ENCODE results near the gene PLCB1.

PLCB1 gene

DNA sequence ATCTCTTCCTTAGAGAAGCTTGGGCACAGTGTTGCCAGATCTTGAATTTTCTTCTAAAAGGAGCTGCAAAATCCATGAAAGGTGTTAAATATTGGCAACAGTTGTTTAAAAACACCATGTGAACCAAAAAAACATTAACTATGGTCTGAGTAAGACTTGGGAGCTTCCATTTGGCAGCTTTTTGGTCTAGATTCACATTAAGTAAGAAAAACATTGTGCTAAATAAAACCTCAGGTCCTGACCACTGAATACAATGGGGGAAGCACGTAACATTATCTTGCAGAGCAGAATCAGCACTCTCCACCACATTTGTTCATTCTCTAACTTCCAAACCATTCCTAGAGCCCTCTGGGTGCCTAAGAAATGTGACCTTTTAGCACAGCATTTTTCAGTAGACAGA, 499.2 kb downstream of the PLCB1 start:
- TF ChIP-seq, protein P1, sequence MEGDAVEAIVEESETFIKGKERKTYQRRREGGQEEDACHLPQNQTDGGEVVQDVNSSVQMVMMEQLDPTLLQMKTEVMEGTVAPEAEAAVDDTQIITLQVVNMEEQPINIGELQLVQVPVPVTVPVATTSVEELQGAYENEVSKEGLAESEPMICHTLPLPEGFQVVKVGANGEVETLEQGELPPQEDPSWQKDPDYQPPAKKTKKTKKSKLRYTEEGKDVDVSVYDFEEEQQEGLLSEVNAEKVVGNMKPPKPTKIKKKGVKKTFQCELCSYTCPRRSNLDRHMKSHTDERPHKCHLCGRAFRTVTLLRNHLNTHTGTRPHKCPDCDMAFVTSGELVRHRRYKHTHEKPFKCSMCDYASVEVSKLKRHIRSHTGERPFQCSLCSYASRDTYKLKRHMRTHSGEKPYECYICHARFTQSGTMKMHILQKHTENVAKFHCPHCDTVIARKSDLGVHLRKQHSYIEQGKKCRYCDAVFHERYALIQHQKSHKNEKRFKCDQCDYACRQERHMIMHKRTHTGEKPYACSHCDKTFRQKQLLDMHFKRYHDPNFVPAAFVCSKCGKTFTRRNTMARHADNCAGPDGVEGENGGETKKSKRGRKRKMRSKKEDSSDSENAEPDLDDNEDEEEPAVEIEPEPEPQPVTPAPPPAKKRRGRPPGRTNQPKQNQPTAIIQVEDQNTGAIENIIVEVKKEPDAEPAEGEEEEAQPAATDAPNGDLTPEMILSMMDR (IDR thresholded peaks at IDR 0.05) = no peak

DNA sequence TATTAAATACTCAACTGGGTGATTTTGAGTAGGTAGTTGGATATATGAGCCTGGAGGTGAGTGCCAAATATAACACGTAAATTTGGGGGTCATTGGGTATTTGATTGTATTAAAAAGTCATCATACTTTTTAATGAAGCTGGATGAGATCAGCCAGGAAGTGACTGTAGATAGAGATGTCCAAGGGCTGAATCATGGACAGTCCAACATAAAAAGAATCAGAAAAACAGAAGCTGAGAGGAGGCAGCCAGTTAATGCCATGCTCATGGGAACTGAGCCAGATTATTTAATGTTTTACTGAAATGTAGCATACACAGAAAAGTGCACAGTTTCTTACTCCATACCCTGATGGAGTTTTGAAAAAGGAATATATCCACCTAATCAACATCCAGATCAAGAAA, 501.3 kb downstream of the PLCB1 start:
- TF ChIP-seq, protein P1 (IDR thresholded peaks at IDR 0.05) = no peak

DNA sequence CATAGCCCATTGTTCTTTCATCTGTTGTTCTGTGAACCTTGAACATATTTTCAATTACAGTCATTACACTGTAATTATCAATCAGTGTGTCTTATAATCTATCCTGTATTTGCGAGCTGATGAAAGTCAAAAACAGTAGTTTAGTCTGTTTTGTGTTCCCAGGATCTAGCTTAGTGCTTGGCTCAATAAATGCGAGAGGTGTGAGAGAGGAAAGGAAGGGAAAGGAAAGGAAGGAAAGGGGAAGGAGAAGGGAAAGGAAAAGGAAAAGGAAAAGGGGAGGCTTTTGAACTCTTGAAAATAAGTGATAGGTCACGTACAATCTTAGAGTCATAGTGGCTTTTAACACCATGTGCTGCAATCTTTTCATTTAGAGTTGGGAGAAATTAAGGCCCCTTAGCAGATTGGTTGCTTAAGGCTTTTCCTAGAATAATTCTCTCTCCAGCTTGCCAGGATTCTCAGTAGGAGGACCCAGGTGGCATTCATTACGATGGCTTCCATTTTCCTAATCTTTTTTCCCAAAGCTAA, 503.0 kb downstream of the PLCB1 start:
- TF ChIP-seq, protein P1 (IDR thresholded peaks at IDR 0.05) = no peak

DNA sequence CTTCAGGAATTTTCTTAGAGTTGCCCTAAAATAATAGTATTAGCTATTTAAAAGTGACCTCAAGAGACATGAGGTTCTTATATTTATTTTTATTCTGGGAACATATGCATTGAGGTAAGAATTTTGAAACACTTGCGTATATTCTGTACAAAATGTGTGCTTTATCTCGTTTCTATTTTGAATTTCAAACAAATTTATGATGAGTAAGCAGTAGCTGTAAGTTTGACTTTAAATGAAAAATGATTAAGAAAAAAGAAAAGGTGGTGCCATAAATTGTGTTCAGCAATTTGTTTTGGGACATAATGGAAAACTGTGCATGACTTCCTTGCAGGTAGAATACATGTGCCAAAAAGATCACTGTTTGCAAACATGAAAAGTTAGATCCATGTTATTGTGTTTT, 503.8 kb downstream of the PLCB1 start:
- TF ChIP-seq, protein P1 (IDR thresholded peaks at IDR 0.05) = no peak

DNA sequence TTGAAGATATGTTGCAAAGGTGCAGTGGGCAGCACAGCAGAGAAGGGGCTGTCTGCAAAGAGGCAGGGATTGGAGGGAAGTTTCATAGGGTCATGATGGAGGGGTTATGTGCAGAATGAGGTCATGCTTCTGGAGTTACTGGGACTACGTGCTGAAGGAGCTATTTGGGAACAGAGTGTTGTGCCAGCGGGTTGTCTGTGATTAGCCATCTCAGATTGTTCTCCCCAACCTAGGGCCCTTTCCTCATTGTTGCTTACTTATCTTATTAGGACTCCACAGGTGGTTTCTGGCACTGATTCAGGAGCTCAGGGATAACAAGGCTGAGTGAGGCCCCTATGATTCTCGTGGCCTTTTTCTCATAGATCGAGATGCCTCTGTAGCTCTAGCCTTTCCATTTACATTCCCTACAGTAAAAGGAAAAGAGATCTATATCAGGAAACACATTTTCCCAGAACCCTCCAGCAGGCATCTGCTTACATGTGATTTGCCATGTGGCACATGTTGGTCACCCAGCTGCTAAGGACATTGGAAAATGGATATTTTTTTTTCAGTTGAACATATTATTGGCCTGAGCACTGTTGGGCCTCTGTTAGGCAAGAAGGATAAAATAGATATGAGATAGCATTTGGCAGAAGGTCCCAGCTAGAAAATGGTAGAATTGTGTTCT, 507.2 kb downstream of the PLCB1 start:
- TF ChIP-seq, protein P1 (IDR thresholded peaks at IDR 0.05) = no peak

DNA sequence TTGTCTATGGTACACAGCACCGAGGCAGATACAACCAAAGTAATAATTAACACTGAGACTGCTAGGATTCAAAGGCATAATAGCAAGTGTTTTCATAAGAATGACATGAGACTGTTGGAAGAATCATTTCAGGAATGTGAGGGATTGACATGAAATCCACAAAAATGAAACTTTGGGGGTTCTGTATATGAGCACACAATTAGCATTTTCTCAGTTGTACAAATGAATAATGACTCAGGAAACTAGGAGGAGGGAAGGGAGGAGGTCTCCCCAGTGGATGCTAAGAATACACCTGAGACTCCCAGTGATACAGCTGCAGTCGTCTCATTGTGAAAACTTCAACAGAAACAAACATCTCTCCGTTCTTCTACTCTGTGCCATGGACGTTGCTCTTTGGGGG, 508.4 kb downstream of the PLCB1 start:
- TF ChIP-seq, protein P1 (IDR thresholded peaks at IDR 0.05) = no peak

DNA sequence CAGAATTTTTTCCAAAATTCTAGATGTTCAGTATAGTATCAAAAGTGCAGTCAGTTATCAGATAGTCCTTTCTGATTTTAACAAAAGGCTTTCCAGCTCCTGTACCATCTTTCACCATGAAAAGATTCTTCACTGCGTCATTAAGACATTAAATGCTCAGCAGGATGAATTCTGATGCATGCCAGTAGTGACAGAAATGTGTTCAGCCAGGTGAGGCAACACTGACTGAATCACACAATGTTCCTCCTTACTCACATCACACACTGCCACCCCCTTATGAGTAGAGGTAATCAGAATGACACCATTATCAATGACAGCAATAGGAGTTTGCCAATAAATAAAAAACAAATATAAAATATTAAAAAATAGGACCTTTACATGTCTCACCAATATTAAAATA, 510.2 kb downstream of the PLCB1 start:
- TF ChIP-seq, protein P1 (IDR thresholded peaks at IDR 0.05) = no peak

DNA sequence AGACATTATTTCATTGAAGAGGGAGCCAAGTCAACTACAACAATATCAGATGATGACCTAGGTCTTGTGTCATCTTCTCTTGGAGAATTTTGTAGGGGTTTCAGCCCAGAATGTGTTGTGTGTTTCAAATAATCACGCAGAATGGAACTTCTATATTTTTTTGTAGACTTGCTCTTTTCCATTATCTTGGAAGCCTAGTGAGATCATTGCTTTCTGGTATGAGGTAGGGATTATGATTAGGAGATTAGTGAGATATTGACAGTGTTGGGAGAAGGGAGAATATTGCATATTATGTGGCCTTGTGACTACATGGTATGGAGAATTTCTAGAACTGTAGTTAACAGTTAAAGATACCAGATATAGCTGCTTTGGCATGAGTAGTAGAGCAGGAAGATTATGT, 513.3 kb downstream of the PLCB1 start:
- TF ChIP-seq, protein P1 (IDR thresholded peaks at IDR 0.05) = no peak

All from LNCAP (cell line).